Measurements from ENCODE around the gene IRF9.

DNA sequence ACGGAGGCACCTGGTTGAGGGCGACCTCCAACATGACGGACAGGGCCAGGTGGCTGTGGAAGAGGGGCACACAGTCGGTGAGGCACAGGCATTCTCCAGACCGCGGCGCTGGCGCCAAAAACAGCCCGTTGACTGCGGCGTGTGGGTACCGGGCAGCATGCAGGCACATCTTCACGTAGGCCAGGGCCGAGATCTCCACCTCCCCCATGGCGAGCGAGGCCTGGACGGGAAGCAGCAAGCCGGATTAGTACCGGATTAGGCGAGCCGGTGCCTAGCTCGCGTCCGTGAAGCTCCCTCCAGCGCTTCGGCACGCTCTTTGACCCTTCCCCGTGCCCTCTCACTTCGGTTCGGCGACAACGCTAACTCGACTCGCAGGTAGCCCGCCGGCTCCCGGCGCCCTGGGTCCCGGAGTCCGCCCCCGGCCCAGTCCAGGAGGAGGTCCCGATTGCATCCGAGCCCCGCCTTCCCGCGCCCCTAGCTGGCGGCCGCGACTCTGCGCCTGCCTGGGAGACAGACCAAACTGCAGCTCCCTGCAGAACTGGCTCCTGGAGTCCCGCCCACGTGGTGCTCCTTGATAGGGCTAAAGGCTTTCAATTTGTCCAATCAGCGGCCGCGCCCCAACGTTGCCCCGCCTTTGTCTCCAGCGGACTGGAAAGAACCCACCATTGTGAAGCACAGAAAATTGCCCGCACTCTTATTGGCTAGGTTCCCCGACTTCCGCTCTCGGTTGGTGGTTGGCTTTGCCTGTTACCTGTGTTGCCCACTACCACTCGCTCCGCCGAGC lies 19.8 kb upstream of the IRF9 start, which contains the start of gene EMC9:
- TF ChIP-seq, protein P1, sequence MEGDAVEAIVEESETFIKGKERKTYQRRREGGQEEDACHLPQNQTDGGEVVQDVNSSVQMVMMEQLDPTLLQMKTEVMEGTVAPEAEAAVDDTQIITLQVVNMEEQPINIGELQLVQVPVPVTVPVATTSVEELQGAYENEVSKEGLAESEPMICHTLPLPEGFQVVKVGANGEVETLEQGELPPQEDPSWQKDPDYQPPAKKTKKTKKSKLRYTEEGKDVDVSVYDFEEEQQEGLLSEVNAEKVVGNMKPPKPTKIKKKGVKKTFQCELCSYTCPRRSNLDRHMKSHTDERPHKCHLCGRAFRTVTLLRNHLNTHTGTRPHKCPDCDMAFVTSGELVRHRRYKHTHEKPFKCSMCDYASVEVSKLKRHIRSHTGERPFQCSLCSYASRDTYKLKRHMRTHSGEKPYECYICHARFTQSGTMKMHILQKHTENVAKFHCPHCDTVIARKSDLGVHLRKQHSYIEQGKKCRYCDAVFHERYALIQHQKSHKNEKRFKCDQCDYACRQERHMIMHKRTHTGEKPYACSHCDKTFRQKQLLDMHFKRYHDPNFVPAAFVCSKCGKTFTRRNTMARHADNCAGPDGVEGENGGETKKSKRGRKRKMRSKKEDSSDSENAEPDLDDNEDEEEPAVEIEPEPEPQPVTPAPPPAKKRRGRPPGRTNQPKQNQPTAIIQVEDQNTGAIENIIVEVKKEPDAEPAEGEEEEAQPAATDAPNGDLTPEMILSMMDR (conservative IDR thresholded peaks at IDR 0.05; ENCODE audit: low read depth, low read length) = peak; percentile 32
- TF ChIP-seq POLR2A (IDR thresholded peaks at IDR 0.05; ENCODE audit: low read depth, low read length) (peak; percentile 84), RFX5 (IDR thresholded peaks at IDR 0.05; ENCODE audit: low read depth, low read length) (peak; percentile 78), SMC3 (IDR thresholded peaks at IDR 0.05; ENCODE audit: low read depth, low read length) (no peak), NFE2L2 (IDR thresholded peaks at IDR 0.05; ENCODE audit: low read depth, low read length) (no peak), RAD21 (IDR thresholded peaks at IDR 0.05; ENCODE audit: low read length) (no peak), MAFK (IDR thresholded peaks at IDR 0.05; ENCODE audit: low read depth, low read length) (0 out of 2 replicates have a peak, but pooled peaks have one; percentile 10), FOS (IDR thresholded peaks at IDR 0.05; ENCODE audit: low read depth, low read length) (peak; percentile 39; the same call in 1 of the 2 replicates), BHLHE40 (IDR thresholded peaks at IDR 0.05; ENCODE audit: low read depth, low read length) (no peak), MXI1 (IDR thresholded peaks at IDR 0.05; ENCODE audit: borderline replicate concordance, low read depth, low read length) (peak; percentile 44; the same call in 1 of the 2 replicates)
- TF ChIP-seq, protein P2, sequence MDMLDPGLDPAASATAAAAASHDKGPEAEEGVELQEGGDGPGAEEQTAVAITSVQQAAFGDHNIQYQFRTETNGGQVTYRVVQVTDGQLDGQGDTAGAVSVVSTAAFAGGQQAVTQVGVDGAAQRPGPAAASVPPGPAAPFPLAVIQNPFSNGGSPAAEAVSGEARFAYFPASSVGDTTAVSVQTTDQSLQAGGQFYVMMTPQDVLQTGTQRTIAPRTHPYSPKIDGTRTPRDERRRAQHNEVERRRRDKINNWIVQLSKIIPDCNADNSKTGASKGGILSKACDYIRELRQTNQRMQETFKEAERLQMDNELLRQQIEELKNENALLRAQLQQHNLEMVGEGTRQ (IDR thresholded peaks at IDR 0.05; ENCODE audit: low read depth, low read length) = peak; percentile 91

Data from IMR-90 (cell line).